LHCN-M2 (cell line): ENCODE measurements around the gene PLG. TPM values are rescaled to one million over a fixed set of nuclear protein-coding genes. Genes with fewer than 3 reads are reported as not detected.
"Not testable (repeated sequence)": the region's sequence is repeated elsewhere in the genome, so short reads cannot be mapped to it uniquely, and the experiment has no call there.

Experiments used
- DNase-seq: peaks from one replicate; pipeline ENCODE4 v3.0.0-alpha.2; 2012; ENCODE audit warnings: low read depth
- total RNA-seq: library from RNA; depleted of rRNA; stranded (reverse); fragments of >200 nt; gene quantifications from 2 replicates; pipeline ENCODE4 v1.2.3, GENCODE V29; 2014

PLG gene
- total RNA-seq, 1 experiment from 2014 or later = not detected

DNA sequence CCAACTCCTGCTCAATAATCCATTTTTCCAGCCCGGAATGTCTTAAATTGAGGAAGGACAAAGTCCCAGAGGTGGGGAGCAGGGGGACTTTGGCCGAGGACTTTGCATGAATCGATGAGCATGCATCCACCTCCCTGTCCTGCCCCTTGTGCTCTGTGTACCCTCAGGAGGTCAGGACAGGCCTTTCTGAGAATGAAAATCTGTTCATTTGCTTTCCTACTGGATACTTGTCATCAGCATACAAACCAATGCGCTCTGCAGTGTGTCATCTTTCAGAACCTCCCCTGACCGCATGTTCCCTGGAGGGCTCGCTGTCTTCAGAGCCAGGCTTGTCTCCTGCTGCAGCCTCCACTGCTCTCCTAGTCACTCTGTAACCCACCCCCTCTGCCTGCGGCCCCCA, 2.6 kb downstream of the PLG start:
- not testable (repeated sequence) for DNase-seq

DNA sequence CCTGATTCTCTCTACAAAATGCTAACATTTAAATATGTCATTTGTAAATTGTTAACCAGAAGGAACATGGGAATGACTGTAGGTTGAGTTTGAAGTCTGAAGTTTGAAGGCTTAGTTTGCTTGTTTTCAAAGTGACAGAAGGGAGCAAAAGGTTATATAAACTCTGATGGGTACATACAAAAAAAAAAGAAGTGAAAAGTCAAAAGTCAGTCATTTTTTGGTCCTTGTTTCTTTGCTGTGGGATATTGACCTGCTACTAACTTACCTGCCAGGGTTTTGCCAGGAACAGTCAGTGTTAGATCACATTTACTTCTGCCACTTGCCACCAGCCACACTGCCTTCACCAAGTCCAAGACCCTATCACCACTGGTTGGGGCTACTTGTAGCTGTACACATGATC, 6.9 kb downstream of the PLG start:
- not testable (repeated sequence) for DNase-seq

GRCh38 chr6:160714731-160715316, 12.8 kb downstream of the PLG start:
- DNase-seq = no peak

- DNase-seq = no peak
Observed at GRCh38 chr6:160730911-160731310, 28.9 kb downstream of the PLG start.

DNA sequence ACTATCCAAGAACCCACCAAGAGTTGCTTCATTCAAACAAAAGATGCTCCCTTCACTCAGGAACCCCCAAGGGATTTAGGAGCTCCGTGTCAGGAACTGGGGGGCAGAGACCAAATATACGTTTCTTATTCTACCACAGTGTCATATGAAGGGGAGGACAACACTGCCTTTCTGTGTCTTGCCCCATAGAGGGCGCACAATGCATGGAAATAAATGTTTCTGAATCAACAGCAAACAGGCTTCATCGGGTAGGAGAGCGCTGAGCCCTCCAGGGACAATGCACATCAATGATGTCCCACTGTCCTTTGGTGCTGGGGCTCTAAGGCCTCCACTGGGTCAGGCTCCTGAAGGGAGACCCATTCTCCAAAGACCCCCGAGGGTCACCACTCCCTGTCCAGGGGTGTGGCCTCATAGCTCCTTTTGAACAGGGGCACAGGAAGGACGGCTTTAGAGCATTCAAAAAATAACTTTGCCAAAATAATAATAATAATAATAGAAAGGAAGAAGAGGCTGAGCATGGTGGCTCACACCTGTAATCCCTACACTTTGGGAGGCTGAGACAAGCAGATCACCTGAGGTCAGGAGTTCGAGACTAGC, 31.1 kb downstream of the PLG start:
- peak; percentile 32 for DNase-seq

DNA sequence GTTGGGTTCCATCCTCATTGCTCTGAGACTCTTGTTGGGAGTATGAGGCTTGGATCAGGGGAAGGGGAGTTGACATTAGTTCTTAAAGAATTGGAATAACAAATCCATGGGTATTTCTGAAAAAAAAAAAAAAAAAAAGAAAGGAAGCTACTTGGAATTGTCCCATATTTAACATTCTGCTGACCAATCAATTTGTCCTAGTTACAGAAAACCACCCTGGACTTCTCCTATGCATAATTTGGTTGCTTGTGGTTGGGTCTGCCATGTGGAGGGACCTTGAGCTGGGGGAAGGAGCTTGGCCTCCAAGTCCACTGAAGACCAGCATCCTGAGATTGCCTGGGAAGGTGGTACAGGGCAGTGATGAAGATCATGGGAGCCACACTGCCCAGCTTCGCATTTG, 32.6 kb downstream of the PLG start:
- DNase-seq = no peak

- DNase-seq = no peak
Observed at GRCh38 chr6:160735523-160735922, 33.5 kb downstream of the PLG start.

- DNase-seq = no peak
Observed at GRCh38 chr6:160737934-160738333, 35.9 kb downstream of the PLG start.

GRCh38 chr6:160739955-160740354, 37.9 kb downstream of the PLG start:
- no peak for DNase-seq

DNA sequence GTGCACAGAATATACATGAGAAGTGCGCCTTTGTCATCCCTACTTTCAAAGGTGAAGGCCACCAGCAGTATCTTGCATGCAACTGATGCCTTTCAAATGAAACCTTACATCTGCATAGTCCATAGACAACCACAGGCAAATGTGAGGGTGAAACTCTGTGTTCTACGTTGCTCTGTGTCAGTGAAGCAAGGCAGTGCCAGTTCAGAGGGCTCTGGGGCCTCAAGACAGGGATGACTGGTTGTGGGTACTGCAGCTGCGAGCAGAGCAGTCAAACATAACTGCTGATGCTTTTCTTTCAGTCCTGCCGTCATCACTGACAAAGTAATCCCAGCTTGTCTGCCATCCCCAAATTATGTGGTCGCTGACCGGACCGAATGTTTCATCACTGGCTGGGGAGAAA, 39.0 kb downstream of the PLG start:
- not testable (repeated sequence) for DNase-seq

- no peak for DNase-seq
Observed at GRCh38 chr6:160742090-160742489, 40.0 kb downstream of the PLG start.

GRCh38 chr6:160750276-160750689, 48.2 kb downstream of the PLG start:
- no peak for DNase-seq

DNA sequence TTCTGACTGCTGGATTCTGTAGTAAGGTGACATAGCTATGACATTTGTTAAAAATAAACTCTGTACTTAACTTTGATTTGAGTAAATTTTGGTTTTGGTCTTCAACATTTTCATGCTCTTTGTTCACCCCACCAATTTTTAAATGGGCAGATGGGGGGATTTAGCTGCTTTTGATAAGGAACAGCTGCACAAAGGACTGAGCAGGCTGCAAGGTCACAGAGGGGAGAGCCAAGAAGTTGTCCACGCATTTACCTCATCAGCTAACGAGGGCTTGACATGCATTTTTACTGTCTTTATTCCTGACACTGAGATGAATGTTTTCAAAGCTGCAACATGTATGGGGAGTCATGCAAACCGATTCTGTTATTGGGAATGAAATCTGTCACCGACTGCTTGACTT, 51.2 kb downstream of the PLG start:
- DNase-seq = not testable (repeated sequence)

DNA sequence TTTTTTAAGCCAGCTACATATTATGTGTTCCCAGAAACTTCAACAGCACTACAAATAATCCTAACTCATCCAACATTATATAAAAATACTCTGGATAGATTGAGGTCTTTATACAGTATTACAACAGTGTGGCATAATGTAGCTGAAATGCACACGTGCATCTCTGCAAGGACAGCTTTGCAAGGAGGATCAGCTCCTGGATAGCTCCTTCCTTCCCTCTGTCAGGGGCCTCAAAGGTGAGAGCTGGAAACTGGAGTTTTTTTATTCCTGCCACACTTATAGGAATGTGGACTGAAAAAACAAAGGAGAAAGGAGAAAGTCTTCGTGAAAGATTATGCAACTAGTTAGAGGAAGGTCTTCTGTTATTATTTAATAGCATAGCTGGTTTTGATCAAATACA, 53.1 kb downstream of the PLG start:
- DNase-seq = no peak

- no peak for DNase-seq
Observed at GRCh38 chr6:160756021-160756420, 54.0 kb downstream of the PLG start.

GRCh38 chr6:160756871-160757270, 54.8 kb downstream of the PLG start:
- no peak for DNase-seq

DNA sequence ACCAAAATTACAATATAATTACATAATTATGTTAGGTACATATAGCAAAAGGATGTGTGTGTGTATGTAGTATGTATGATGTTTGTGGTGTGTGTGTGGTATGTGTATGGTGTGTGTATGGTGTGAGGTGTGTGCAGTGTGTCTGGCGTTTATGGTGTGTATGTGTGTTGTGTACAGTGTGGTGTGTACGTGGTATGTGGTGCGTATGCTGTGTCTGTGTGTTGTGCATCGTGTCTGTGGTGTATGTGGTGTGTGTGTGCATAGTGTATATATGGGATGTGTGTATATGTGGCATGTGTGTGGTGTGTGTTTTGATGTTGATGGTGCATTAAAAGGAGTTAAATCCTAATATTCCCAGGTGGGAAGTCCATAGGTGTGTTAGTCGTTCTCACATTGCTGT, 62.8 kb downstream of the PLG start:
- no peak for DNase-seq

GRCh38 chr6:160765412-160765811, 63.4 kb downstream of the PLG start:
- DNase-seq = no peak

- DNase-seq = no peak
Observed at GRCh38 chr6:160766657-160766988, 64.6 kb downstream of the PLG start.

DNA sequence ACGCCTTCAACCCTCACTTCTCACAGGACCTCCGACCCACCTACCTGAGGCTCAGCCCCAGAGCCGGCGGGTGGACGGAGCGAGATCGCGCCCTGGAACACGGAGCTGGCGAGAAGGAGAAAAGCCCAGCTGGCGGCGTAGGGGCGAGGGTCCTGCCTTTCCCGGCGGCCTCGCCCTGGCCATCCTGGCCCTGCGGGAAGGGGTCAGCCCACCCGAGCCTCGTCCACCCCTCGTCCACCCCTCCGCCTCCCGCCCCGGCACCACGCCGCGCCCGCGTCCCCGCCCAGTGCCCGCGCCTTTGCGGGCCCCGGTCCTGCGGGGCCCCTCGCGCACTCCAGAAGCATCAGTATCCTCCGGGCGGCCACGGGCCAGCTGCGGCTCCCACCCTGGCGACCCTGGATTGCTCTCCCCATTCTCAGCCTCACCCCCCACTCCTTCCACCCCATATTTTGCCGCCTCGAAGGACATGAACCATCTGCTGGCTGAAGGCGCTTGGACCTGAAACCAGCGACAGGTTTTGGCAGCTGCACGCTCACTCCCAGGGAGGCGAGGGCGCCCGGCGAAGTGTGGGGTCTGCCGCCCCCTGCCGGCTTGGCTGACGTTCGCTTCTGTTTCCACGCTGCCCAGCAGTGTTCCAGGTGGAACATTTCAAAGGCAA, 65.1 kb downstream of the PLG start:
- DNase-seq = no peak

DNA sequence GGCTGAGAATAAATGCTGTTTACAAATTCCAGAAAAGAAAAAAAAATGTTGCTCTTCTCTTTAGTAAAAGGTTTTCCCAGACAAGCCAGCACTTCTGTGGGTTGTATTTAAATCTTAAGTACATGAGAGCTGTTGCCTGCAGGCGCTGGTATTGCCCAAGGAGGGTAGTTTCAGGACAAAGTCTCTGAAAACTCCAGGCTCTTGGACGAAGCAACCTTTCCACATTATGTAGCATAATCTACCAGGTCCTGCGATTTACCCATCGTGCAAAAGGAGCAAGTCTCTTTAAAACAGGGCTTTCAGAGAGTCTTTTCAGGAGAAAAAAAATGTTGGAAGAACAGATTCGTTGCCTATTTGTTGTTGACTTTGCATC, 65.6 kb downstream of the PLG start:
- DNase-seq = no peak

GRCh38 chr6:160768101-160768500, 66.1 kb downstream of the PLG start:
- no peak for DNase-seq

DNA sequence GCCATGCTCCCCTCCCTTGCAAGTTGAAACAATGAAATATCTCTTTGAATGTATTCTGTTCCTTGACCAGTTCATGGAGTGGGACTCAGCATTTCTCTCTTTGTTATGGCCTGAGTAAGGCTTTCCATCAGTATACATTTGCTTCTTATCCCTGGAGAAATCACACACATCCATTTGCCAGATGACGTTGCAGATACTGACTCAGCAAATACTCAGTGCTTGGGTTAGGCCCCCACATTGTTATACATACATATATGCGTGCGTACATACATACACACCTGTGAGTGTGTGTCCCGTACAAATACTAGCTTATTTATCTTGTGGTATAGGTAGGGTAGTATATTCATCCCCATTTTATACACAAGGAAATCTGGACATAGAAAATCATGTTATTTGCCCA, 72.4 kb downstream of the PLG start:
- DNase-seq = no peak
